Measurements from ENCODE around the gene RALGAPA2.

RALGAPA2 gene

GRCh38 chr20:20353576-20353975 lies 358.9 kb downstream of the RALGAPA2 start:
- no peak for DNase-seq (ENCODE audit: low read depth, low spot score)

GRCh38 chr20:20344476-20344875 lies 368.0 kb downstream of the RALGAPA2 start:
- no peak for DNase-seq (ENCODE audit: low read depth, low spot score)
- H3K4me3 ChIP-seq (ENCODE audit: low read length): no peak overlapping the region

More at GRCh38 chr20:20353576-20353975, 358.9 kb downstream of the RALGAPA2 start:
- H3K4me3 ChIP-seq (ENCODE audit: low read length): no peak overlapping the region

- H3K4me3 ChIP-seq (ENCODE audit: low read length): no peak overlapping the region
- DNase-seq (ENCODE audit: low read depth, low spot score): no peak
Observed at GRCh38 chr20:20343932-20344331, 368.5 kb downstream of the RALGAPA2 start.
